HL-60 (cell line): ENCODE measurements around the gene TRIM63.

ENCODE experiments used
- DNase-seq, 2 experiments: peaks; one replicate each; pipeline ENCODE4 v3.0.0-alpha.2; 2010 to 2020; ENCODE audit warnings: low read depth in 1 of 2, low spot score in 1 of 2
- H3K27ac ChIP-seq: fragments of 250-450 bp; sonication (Bioruptor Pico); replicated peaks from 2 replicates; pipeline ENCODE4 v1.5.1; 2020; ENCODE audit warnings: mild to moderate bottlenecking, moderate library complexity
- H3K27me3 ChIP-seq: fragments of 250-450 bp; sonication (Bioruptor Pico); 2 replicates; pipeline ENCODE4 v1.5.1; 2021; ENCODE audit warnings: mild to moderate bottlenecking, moderate library complexity; ENCODE audit not compliant: insufficient read depth, poor library complexity, severe bottlenecking
- H3K4me3 ChIP-seq: replicated peaks from 2 replicates; pipeline ENCODE4 v1.5.1; 2011; ENCODE audit warnings: mild to moderate bottlenecking, control low read depth, low read length; ENCODE audit not compliant: insufficient read depth
- CTCF ChIP-seq: IDR thresholded peaks from one replicate; pipeline ENCODE4 v1.5.1; 2011; ENCODE audit warnings: low read length, control low read depth, inconsistent platforms; ENCODE audit not compliant: insufficient read depth
- GABPA ChIP-seq: IDR thresholded peaks from 2 replicates; pipeline ENCODE4 v1.6.1; 2012; ENCODE audit warnings: low read depth
- POLR2AphosphoS5 ChIP-seq: IDR thresholded peaks from 2 replicates; pipeline ENCODE4 v1.6.1; 2012; ENCODE audit warnings: low read depth
- SPI1 ChIP-seq: IDR thresholded peaks from 2 replicates; pipeline ENCODE4 v1.6.1; 2012; ENCODE audit warnings: low read depth, mild to moderate bottlenecking, borderline replicate concordance
- TF ChIP-seq, protein P1 (sequence below): IDR thresholded peaks from 2 replicates; pipeline ENCODE4 v1.6.1; 2012; ENCODE audit warnings: low read depth; ENCODE audit not compliant: insufficient replicate concordance

The TRIM63 gene

GRCh38 chr1:26010825-26011224, 56.6 kb downstream of the TRIM63 start:
- H3K27me3 ChIP-seq, result no peaks in the 10 kb centered on the region
- no peak overlapping the region for H3K4me3 ChIP-seq
- H3K27ac ChIP-seq, result no peak overlapping the region
- no peak for DNase-seq
- no peak for TF ChIP-seq SPI1
- TF ChIP-seq, protein P1, sequence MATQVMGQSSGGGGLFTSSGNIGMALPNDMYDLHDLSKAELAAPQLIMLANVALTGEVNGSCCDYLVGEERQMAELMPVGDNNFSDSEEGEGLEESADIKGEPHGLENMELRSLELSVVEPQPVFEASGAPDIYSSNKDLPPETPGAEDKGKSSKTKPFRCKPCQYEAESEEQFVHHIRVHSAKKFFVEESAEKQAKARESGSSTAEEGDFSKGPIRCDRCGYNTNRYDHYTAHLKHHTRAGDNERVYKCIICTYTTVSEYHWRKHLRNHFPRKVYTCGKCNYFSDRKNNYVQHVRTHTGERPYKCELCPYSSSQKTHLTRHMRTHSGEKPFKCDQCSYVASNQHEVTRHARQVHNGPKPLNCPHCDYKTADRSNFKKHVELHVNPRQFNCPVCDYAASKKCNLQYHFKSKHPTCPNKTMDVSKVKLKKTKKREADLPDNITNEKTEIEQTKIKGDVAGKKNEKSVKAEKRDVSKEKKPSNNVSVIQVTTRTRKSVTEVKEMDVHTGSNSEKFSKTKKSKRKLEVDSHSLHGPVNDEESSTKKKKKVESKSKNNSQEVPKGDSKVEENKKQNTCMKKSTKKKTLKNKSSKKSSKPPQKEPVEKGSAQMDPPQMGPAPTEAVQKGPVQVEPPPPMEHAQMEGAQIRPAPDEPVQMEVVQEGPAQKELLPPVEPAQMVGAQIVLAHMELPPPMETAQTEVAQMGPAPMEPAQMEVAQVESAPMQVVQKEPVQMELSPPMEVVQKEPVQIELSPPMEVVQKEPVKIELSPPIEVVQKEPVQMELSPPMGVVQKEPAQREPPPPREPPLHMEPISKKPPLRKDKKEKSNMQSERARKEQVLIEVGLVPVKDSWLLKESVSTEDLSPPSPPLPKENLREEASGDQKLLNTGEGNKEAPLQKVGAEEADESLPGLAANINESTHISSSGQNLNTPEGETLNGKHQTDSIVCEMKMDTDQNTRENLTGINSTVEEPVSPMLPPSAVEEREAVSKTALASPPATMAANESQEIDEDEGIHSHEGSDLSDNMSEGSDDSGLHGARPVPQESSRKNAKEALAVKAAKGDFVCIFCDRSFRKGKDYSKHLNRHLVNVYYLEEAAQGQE, result no peak
- TF ChIP-seq POLR2AphosphoS5, result no peak
- TF ChIP-seq GABPA, result no peak

DNA sequence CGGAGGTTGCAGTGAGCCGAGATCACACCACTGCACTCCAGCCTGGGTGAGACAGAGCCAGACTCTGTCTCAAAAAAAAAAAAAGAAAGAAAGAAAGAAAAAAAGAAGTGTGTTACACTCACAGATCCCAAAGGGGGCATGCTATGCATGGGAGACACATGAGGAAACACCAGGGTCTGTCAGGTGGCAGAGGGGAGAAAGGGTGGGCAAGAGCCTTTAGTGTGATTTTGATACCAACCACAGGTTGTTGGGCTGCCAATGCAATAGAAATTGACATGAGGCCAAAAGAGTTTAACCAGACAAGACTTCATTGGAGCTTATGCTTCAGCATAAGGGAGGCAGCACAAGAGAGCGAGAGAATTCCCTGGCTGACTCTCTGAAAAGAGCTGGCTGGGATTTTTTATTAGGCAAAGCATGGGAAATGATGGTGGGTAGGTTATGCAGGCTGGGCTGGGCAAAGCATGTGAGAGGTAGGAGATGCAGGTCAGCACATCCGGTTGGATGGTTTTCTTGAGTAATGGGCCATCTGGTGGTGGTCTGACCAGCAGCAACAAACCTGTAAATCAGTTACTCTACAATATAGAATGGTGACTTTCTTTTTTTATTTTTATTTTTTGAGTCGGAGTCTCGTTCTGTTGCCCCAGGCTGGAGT, 57.5 kb downstream of the TRIM63 start:
- DNase-seq, result no peak
- Histone ChIP-seq H3K27me3 (no peaks in the 10 kb centered on the region), H3K4me3 (no peak overlapping the region), H3K27ac (no peak overlapping the region)
- TF ChIP-seq, protein P1, result no peak
- TF ChIP-seq POLR2AphosphoS5 (no peak), SPI1 (no peak), CTCF (no peak), GABPA (no peak)

GRCh38 chr1:26006710-26007109, 60.7 kb downstream of the TRIM63 start:
- Histone ChIP-seq H3K4me3 (no peak overlapping the region), H3K27ac (no peak overlapping the region), H3K27me3 (no peaks in the 10 kb centered on the region)
- TF ChIP-seq POLR2AphosphoS5 (no peak), GABPA (no peak), SPI1 (no peak), CTCF (no peak)
- TF ChIP-seq, protein P1, result no peak
- DNase-seq, result no peak
